H9 (cell line): Measurements from ENCODE around the gene ISYNA1. TPM values are rescaled to one million over a fixed set of nuclear protein-coding genes. Genes with fewer than 3 reads are reported as not detected.

Source experiments
- DNase-seq: peaks from one replicate; pipeline ENCODE4 v3.0.0-alpha.2; 2017
- H2AFZ ChIP-seq: one replicate; pipeline ENCODE4 v1.6.1; 2013; ENCODE audit warnings: mild to moderate bottlenecking, low read length, control low read depth, moderate library complexity
- H2AK5ac ChIP-seq: 2 replicates; pipeline ENCODE4 v1.6.1; 2013; ENCODE audit warnings: low read length, control low read depth, mixed read lengths; ENCODE audit not compliant: insufficient read length
- H2BK120ac ChIP-seq: one replicate; pipeline ENCODE4 v1.6.1; 2013; ENCODE audit warnings: low read depth, mild to moderate bottlenecking, low read length, control low read depth, inconsistent platforms; ENCODE audit not compliant: poor library complexity, severe bottlenecking
- H2BK12ac ChIP-seq: 2 replicates; pipeline ENCODE4 v1.6.1; 2013; ENCODE audit warnings: low read length, control low read depth, mixed read lengths, low read depth; ENCODE audit not compliant: insufficient read length
- H2BK15ac ChIP-seq: 2 replicates; pipeline ENCODE4 v1.6.1; 2013; ENCODE audit warnings: low read depth, low read length, control low read depth
- H2BK20ac ChIP-seq: one replicate; pipeline ENCODE4 v1.6.1; 2013; ENCODE audit warnings: low read depth, mild to moderate bottlenecking, low read length, control low read depth, inconsistent platforms; ENCODE audit not compliant: poor library complexity, severe bottlenecking
- H2BK5ac ChIP-seq: 2 replicates; pipeline ENCODE4 v1.6.1; 2013; ENCODE audit warnings: low read length, control low read depth, mixed read lengths; ENCODE audit not compliant: insufficient read length
- H3K14ac ChIP-seq: 2 replicates; pipeline ENCODE4 v1.6.1; 2013; ENCODE audit warnings: low read length, control low read depth; ENCODE audit not compliant: insufficient read depth
- H3K18ac ChIP-seq: 2 replicates; pipeline ENCODE4 v1.6.1; 2013; ENCODE audit warnings: low read depth, mild to moderate bottlenecking, mixed read lengths, low read length, control low read depth; ENCODE audit not compliant: insufficient read length
- H3K23ac ChIP-seq: 2 replicates; pipeline ENCODE4 v1.6.1; 2013; ENCODE audit warnings: low read length, control low read depth, mixed read lengths, low read depth; ENCODE audit not compliant: insufficient read length
- H3K23me2 ChIP-seq: 2 replicates; pipeline ENCODE4 v1.6.1; 2013; ENCODE audit warnings: low read depth, mild to moderate bottlenecking, mixed read lengths, low read length, control low read depth; ENCODE audit not compliant: insufficient read length, poor library complexity, severe bottlenecking
- H3K27ac ChIP-seq: 2 replicates; pipeline ENCODE4 v1.5.1; 2013; ENCODE audit warnings: low read length, control low read depth, mixed read lengths, low read depth; ENCODE audit not compliant: insufficient read length
- H3K27me3 ChIP-seq: 2 replicates; pipeline ENCODE4 v1.6.1; 2013; ENCODE audit warnings: low read length, control low read depth, inconsistent platforms; ENCODE audit not compliant: insufficient read depth
- H3K4ac ChIP-seq: 2 replicates; pipeline ENCODE4 v1.6.1; 2013; ENCODE audit warnings: low read depth, mild to moderate bottlenecking, control low read depth, inconsistent platforms, low read length, moderate library complexity
- H3K4me1 ChIP-seq: 2 replicates; pipeline ENCODE4 v1.6.1; 2013; ENCODE audit warnings: low read length, control low read depth, inconsistent platforms; ENCODE audit not compliant: insufficient read depth
- H3K4me2 ChIP-seq: 2 replicates; pipeline ENCODE4 v1.6.1; 2013; ENCODE audit warnings: low read length, control low read depth, mixed read lengths; ENCODE audit not compliant: insufficient read length, insufficient read depth
- H3K56ac ChIP-seq: 2 replicates; pipeline ENCODE4 v1.6.1; 2013; ENCODE audit warnings: low read depth, mild to moderate bottlenecking, mixed read lengths, low read length, control low read depth; ENCODE audit not compliant: insufficient read length
- H3K79me1 ChIP-seq: 2 replicates; pipeline ENCODE4 v1.6.1; 2013; ENCODE audit warnings: low read depth, mild to moderate bottlenecking, moderate library complexity, low read length, control low read depth, inconsistent platforms; ENCODE audit not compliant: insufficient read depth, poor library complexity, severe bottlenecking
- H3K79me2 ChIP-seq: 2 replicates; pipeline ENCODE4 v1.6.1; 2013; ENCODE audit warnings: low read length, control low read depth, inconsistent platforms; ENCODE audit not compliant: insufficient read depth
- H3K9ac ChIP-seq: 2 replicates; pipeline ENCODE4 v1.6.1; 2013; ENCODE audit warnings: low read length, control low read depth, mixed read lengths; ENCODE audit not compliant: insufficient read length; ENCODE audit errors: extremely low read depth
- H3K9me3 ChIP-seq: one replicate; pipeline ENCODE4 v1.6.1; 2013; ENCODE audit warnings: low read depth, low read length, inconsistent platforms; ENCODE audit not compliant: control insufficient read depth
- H3T11ph ChIP-seq: one replicate; pipeline ENCODE4 v1.6.1; 2013; ENCODE audit warnings: mild to moderate bottlenecking, low read length, control low read depth, inconsistent platforms
- H4K20me1 ChIP-seq: one replicate; pipeline ENCODE4 v1.6.1; 2013; ENCODE audit not compliant: control insufficient read depth, insufficient read length, insufficient read depth
- H4K5ac ChIP-seq: 2 replicates; pipeline ENCODE4 v1.6.1; 2013; ENCODE audit warnings: low read depth, mild to moderate bottlenecking, mixed read lengths, low read length, control low read depth; ENCODE audit not compliant: insufficient read length
- H4K8ac ChIP-seq: replicated peaks from 2 replicates; pipeline ENCODE4 v1.6.1; 2013; ENCODE audit warnings: low read length, control low read depth, mixed read lengths, low read depth; ENCODE audit not compliant: insufficient read length
- H4K91ac ChIP-seq: 2 replicates; pipeline ENCODE4 v1.6.1; 2013; ENCODE audit warnings: low read depth, mild to moderate bottlenecking, moderate library complexity, mixed read lengths, low read length, control low read depth; ENCODE audit not compliant: insufficient read length
- H3K27ac Mint-ChIP-seq, 3 experiments: 2 replicates in 2 of 3; 3 replicates in 1 of 3; pipeline ENCODE4 v1.8.0; 2020 to 2021; ENCODE audit warnings: mixed read lengths in 3 of 3, mild to moderate bottlenecking in 1 of 3, moderate library complexity in 1 of 3
- H3K27me3 Mint-ChIP-seq: 2 replicates; pipeline ENCODE4 v1.8.0; 2021; ENCODE audit warnings: low read depth, mild to moderate bottlenecking, moderate library complexity, mixed read lengths
- H3K36me3 Mint-ChIP-seq, 3 experiments: 2 replicates in 2 of 3; 3 replicates in 1 of 3; pipeline ENCODE4 v1.8.0; 2020 to 2021; ENCODE audit warnings: low read depth in 3 of 3, mixed read lengths in 3 of 3; ENCODE audit not compliant: insufficient read depth in 1 of 3
- H3K4me1 Mint-ChIP-seq, 2 experiments: 2 replicates each; pipeline ENCODE4 v1.8.0; 2020; ENCODE audit warnings: mixed read lengths in 2 of 2
- H3K4me3 Mint-ChIP-seq, 2 experiments: 2 replicates in 1 of 2; 3 replicates in 1 of 2; pipeline ENCODE4 v1.8.0; 2020 to 2021; ENCODE audit warnings: mild to moderate bottlenecking in 2 of 2, mixed read lengths in 2 of 2, moderate library complexity in 1 of 2
- H3K9me3 Mint-ChIP-seq, 2 experiments: 2 replicates in 1 of 2; 3 replicates in 1 of 2; pipeline ENCODE4 v1.8.0; 2020; ENCODE audit warnings: mild to moderate bottlenecking in 2 of 2, mixed read lengths in 2 of 2, moderate library complexity in 1 of 2
- WGBS: extraction: QIAGEN DNeasy Blood & Tissue Kit; methylation state at CpG from one replicate; pipeline ENCODE4 v1.1.7; 2013; ENCODE audit warnings: missing lambda C conversion rate, low lambda C conversion rate, mixed read lengths; ENCODE audit not compliant: insufficient read length; ENCODE audit errors: extremely low coverage; 5-methylcytosine and 5-hydroxymethylcytosine counted together
- total RNA-seq: library from RNA; stranded (reverse); gene quantifications from 2 replicates; pipeline ENCODE4 v1.2.1, GENCODE V29; 2021
- TF ChIP-seq, protein P1 (sequence below): fragments of 200-600 bp; sonication (generic); conservative IDR thresholded peaks from 3 replicates; pipeline ENCODE4 v1.8.0; 2021; ENCODE audit warnings: antibody characterized with exemption, mild to moderate bottlenecking

The ISYNA1 gene
- total RNA-seq, 1 experiment from 2014 or later = 241 TPM

DNA sequence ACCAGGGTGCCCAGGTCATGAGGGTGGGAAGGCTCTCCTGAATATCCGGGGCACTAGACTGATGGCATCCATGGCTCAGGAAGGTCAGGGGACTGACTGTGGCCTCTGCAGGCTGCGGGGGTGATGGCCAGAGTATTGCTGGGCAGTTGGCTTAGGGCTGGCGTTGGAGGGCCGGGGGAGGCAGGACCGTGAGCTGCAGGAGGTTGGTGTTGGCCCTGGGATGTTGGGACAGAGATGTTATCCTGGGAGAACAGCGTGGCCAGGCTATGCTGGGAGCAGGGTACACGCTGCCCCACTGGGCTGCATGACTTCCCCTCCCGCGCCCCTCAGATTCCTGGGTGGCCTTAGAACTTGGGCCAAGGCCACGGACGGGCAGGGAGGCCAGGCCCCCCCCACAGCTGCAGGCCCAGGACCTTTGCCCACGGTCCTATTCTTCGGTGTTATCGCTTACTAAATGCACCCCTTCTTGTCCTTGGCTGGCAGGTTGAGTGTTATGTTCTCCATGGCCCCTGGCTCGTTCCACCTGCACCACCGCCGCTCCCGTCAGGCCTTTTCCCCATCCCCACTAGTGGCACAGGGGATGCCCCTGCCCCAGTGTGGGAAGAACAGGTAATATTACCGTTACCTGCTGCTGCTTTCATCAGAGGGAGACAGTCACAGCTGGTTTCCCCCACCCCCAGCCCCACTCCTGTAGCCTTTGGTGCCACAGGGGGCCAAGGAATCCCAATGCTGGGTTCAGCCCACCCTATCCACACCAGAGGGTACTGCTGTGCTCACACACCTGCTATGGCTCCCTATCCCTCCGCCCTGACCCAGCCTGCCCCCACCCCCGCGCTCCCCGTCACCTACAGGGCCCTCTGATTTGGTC is 3.2 kb upstream of the ISYNA1 start:
- no peak overlapping the region for H3K27ac ChIP-seq
- peaks cover 5 to 20% (median 11%) of the 10 kb centered on the region in 3 experiments; a peak in 6 of 7 replicates for H3K36me3 Mint-ChIP-seq
- no peak overlapping the region for H2BK15ac ChIP-seq
- H2BK5ac ChIP-seq = no peak overlapping the region
- peaks cover 3% of the 10 kb centered on the region for H3K27me3 Mint-ChIP-seq
- no peak overlapping the region for H2BK12ac ChIP-seq
- DNase-seq = no peak
- no peak overlapping the region for H4K5ac ChIP-seq
- no peak overlapping the region for H3K4me2 ChIP-seq
- H3K4me1 ChIP-seq = peaks cover 7% of the 10 kb centered on the region; the same call in 1 of the 2 replicates
- no peaks in the 10 kb centered on the region for H3K79me1 ChIP-seq
- H4K91ac ChIP-seq = no peak overlapping the region
- H3K23me2 ChIP-seq = peaks cover 10% of the 10 kb centered on the region
- H3K27ac Mint-ChIP-seq = peak overlapping the region in 1 of 3 experiments; percentile 84; a peak in 2 of 7 replicates
- H3K4me3 Mint-ChIP-seq = no peak overlapping the region; a peak in 1 of 5 replicates
- H3K9me3 Mint-ChIP-seq = peaks cover 3% of the 10 kb centered on the region in 2 experiments; a peak in 3 of 5 replicates
- no peaks in the 10 kb centered on the region for H4K20me1 ChIP-seq
- WGBS = no CpG with 5 or more reads among the region's 23 CpGs
- no peak overlapping the region for H4K8ac ChIP-seq
- H2AFZ ChIP-seq = no peak overlapping the region
- no peak overlapping the region for H3K14ac ChIP-seq
- no peak overlapping the region for H3K9ac ChIP-seq
- H3K9me3 ChIP-seq = no peaks in the 10 kb centered on the region
- H3K56ac ChIP-seq = no peak overlapping the region
- no peaks in the 10 kb centered on the region for H3K79me2 ChIP-seq
- H2AK5ac ChIP-seq = no peak overlapping the region
- peaks cover 23 to 28% of the 10 kb centered on the region in 2 experiments for H3K4me1 Mint-ChIP-seq
- no peak overlapping the region for H2BK20ac ChIP-seq
- no peak overlapping the region for H3K23ac ChIP-seq
- H3K27me3 ChIP-seq = no peaks in the 10 kb centered on the region
- no peak overlapping the region for H3K4ac ChIP-seq
- H3K18ac ChIP-seq = no peak overlapping the region
- H2BK120ac ChIP-seq = no peak overlapping the region
- TF ChIP-seq, protein P1, sequence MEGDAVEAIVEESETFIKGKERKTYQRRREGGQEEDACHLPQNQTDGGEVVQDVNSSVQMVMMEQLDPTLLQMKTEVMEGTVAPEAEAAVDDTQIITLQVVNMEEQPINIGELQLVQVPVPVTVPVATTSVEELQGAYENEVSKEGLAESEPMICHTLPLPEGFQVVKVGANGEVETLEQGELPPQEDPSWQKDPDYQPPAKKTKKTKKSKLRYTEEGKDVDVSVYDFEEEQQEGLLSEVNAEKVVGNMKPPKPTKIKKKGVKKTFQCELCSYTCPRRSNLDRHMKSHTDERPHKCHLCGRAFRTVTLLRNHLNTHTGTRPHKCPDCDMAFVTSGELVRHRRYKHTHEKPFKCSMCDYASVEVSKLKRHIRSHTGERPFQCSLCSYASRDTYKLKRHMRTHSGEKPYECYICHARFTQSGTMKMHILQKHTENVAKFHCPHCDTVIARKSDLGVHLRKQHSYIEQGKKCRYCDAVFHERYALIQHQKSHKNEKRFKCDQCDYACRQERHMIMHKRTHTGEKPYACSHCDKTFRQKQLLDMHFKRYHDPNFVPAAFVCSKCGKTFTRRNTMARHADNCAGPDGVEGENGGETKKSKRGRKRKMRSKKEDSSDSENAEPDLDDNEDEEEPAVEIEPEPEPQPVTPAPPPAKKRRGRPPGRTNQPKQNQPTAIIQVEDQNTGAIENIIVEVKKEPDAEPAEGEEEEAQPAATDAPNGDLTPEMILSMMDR = no peak
- H3T11ph ChIP-seq = no peak overlapping the region
